NCI-H460 (cell line): Measurements from ENCODE around the gene COL9A1. TPM values are rescaled to one million over a fixed set of nuclear protein-coding genes. Genes with fewer than 3 reads are reported as not detected.
"Not testable (repeated sequence)": the region's sequence is repeated elsewhere in the genome, so short reads cannot be mapped to it uniquely, and the experiment has no call there.

Experiments
- DNase-seq: peaks from one replicate; pipeline ENCODE4 v3.0.0-alpha.2; 2016; ENCODE audit warnings: low read depth; ENCODE audit errors: extremely low read depth
- polyA plus RNA-seq: library from polyadenylated mRNA; depleted of rRNA; stranded (reverse); fragments of >200 nt; gene quantifications from 2 replicates; pipeline ENCODE4 v1.2.3, GENCODE V29; 2014; cell fraction: nucleus; rRNA removed
- total RNA-seq: library from RNA; depleted of rRNA; stranded (reverse); fragments of >200 nt; shearing (Covaris generic); gene quantifications from 2 replicates; pipeline ENCODE4 v1.2.3, GENCODE V29; 2014; rRNA removed

The COL9A1 gene
- not detected in 2 replicates for total RNA-seq
- polyA plus RNA-seq = not detected in 2 replicates

DNA sequence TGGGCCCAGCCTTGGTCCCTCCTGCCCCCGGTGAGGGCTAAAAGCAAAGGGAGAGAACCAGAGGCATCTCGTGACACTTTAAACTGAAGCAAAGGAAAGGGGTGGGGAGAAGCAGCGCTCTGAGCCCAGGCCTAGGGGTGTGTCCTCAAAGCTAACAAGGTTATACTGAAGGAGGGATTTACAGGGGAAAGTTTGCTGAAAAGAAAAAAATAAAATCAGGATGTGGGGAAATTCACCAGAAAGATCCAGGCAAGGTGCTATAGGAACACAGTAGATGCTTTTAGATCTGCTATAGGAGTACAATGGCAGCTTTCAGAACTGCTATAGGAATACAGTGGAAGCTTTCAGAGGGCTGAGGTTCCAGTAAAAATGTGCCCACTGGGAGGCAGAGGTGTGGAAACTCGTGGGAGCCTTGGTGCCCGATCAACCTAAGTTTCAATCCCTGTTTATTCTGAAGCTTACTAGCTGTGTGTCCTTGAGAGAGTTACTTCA, at the start of gene COL9A1:
Gene COL9A1, minus strand, starts transcription at position 51 of the 492 bp plus-strand sequence. CDS start 160 bp downstream, outside the sequence.
- no peak for DNase-seq

GRCh38 chr6:70351461-70351860, 48.6 kb upstream of the COL9A1 start:
- no peak for DNase-seq

DNA sequence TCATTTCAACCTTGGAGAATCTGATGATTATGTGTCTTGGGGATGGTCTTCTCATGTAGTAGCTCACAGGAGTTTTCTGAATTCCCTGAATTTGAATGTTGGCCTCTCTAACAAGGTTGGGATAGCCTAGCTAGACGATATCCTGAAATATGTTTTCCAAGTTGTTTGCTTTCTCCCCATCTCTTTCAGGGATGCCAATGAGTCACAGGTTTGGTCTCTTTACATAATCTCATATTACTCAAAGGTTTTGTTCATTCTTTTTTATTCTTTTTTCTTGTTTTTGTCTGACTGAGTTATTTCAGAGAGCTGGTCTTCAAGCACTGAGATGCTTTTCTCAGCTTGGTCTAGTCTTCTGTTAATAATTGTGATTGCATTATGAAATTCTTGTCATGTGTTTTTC, 42.7 kb upstream of the COL9A1 start:
- no peak for DNase-seq

DNA sequence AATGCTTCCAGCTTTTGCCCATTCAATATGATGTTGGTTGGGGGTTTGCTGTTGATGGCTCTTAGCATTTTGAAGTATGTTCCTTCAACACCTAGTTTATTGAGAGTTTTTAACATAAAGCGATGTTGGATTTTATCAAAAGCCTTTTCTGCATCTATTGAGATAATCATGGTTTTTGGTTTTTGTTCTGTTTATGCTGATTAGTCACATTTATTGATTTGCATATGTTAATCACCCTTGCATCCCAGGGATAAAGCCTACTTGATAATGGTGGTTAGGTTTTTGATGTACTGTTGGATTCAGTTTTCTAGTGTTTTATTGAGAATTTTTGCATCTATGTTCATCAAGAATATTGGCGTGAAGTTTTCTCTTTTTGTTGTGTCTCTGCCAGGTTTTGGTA, 40.4 kb upstream of the COL9A1 start:
- no peak for DNase-seq

- not testable (repeated sequence) for DNase-seq
These were observed 36.9 kb upstream of the COL9A1 start for GRCh38 chr6:70339810-70340209.

DNA sequence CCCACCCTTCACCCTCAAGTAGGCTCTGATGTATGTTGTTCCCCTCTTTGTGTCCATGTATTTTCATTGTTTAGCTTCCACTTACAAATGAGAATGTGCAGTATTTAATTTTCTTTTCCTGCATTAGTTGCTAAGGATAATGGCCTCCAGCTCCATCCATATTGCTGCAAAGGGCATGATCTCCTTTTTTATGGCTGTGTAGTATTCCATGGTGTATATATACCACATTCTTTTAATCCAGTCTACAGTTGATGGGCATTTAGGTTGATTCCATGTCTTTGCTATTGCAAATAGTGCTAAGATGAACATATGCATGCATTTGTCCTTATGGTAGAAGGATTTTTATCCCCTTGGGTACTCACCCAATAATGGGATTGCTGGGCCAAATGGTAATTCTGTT, 35.9 kb upstream of the COL9A1 start:
- DNase-seq = no peak

DNA sequence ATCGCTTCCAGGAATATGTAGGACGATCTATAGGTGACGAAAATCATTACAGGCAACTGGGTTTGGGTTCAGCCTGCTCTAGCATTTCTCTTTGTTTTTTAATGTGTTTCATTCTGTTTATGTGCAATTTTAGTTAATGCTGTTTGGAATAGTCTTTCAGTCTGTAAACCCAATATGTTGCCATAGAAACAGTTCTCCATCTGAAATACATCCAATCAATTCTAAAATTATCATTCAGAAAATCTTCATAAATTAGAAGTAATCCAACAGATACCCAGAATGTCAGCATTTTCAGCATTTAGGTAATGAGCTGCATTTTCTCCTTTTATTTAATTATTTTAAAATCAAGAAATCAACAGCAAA, 34.8 kb upstream of the COL9A1 start:
- DNase-seq = no peak

- no peak for DNase-seq
These were observed 34.3 kb upstream of the COL9A1 start for GRCh38 chr6:70336996-70337742.

GRCh38 chr6:70327036-70327435, 24.2 kb upstream of the COL9A1 start:
- no peak for DNase-seq

GRCh38 chr6:70325009-70325408, 22.1 kb upstream of the COL9A1 start:
- DNase-seq = no peak

GRCh38 chr6:70317799-70318198, 14.9 kb upstream of the COL9A1 start:
- DNase-seq = not testable (repeated sequence)

GRCh38 chr6:70315079-70315751, 12.3 kb upstream of the COL9A1 start:
- DNase-seq = no peak

DNA sequence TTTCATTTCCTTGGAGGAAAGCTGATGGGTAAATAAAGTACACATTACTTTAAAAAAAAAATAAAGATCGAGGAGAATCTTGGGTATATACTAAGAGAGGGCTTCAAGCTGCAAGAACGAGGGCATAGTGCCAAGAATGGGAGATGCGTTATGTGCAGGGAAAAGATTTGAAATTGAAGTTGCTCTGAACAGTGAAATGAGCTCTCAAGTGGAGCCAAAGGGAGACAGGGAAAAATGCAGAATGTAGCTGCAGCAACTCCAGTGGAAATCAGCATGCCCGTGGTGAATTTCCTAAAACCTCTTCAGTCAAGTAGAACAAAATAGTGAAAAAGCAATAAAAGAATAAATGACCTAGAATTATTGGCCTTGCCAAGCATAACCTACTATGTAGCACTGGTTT, 11.4 kb upstream of the COL9A1 start:
- no peak for DNase-seq

DNA sequence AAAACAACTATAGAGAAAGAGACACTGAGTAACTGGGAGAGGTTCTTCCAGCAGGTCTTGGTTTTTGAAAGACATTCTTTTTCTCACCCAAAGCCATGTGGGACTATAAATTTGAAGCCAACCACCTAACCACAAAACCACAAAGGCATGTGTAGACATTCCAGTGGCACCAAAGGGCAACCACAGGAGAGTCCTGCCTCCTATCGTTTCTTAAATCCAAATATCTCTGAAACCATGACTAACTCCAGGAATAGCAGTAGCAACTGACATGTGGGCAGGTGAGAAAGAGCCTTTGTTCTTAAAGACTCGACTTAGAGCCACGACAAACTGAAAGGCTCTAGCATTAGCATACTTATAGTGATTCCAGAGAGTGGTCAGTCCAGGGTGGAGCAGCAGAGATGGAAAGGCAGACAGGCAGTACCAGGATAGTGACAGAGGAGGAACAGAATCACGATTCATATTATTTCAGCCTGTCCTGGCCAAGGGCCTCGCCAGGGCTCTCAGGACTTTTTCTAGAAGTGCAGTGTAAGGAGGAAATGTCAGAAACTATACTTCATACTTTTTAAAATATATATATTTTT, 9.4 kb upstream of the COL9A1 start:
- DNase-seq = no peak

GRCh38 chr6:70310063-70310694, 7.3 kb upstream of the COL9A1 start:
- DNase-seq = peak; percentile 18

- no peak for DNase-seq
These were observed 6.4 kb upstream of the COL9A1 start for GRCh38 chr6:70309243-70309642.

DNA sequence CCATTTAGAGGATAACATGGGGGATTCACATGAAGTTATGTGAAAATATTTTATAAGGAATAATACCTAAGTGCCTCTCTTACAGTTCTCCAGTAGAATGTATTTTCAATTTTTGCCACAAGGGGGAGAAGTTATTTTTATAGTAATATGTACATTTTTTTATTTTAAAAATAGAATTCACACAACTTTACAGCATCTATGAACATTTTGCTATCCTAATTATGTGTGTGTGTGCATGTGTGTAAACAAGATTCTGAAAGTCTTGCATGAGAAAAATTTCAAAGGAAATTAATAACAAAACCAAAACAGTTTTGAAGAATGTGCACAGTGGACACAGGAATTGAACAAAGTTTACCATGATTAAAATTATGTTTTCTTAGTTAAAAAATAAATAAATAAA, 5.3 kb upstream of the COL9A1 start:
- DNase-seq = not testable (repeated sequence)

GRCh38 chr6:70307008-70307407, 4.1 kb upstream of the COL9A1 start:
- no peak for DNase-seq

- no peak for DNase-seq
These were observed 1.7 kb upstream of the COL9A1 start for GRCh38 chr6:70304616-70305015.

DNA sequence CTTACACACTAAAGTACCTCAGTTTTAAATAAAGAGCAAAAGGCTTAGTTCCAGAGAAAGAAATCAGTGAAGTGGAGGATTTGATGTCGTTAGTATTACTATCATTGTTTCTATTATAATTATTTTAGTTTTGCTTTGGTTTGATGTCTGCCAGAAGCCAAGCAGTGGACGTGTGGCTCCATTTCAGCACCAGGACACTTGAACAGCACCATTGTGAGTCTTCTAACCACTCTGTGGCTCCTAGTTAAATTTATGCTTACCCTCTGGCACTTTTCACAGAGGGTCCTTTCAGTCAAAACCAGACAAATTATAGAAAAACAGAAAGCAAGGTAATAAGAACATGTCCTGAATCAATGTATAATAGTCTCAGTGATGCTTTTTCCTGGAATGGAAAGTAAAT, 3.4 kb downstream of the COL9A1 start:
- DNase-seq = no peak

DNA sequence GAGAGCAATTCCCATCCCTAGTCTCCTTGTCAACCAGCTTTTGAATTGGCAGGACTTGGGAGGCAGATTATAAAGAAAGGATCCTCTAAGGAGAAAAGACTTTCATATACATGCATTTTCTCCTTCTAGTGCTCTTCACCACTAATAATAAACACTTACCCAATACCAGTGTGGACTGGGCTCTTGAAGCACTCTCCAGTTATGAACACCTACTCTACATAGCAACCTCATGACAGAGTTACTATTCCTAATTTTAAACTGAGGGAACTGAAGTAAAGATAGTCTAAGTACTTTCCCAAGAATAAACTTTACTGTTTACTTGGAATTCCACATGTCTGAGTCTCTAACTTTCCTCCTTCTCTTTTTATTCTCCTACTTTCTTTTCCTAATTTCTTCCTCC, 4.8 kb downstream of the COL9A1 start:
- no peak for DNase-seq
